Measurements from ENCODE around the gene SEMA4D. TPM values are rescaled to one million over a fixed set of nuclear protein-coding genes. Genes with fewer than 3 reads are reported as not detected.
A peak's percentile ranks its signal among the peaks of the same experiment; 100 is the strongest.
"Not testable (repeated sequence)": the region's sequence is repeated elsewhere in the genome, so short reads cannot be mapped to it uniquely, and the experiment has no call there.

Gene SEMA4D
- total RNA-seq, 1 experiment from 2014 or later, result 0.37 TPM

- H3K36me3 ChIP-seq, result peaks cover 67% of the 10 kb centered on the region
- no peaks in the 10 kb centered on the region for H3K4me1 ChIP-seq (replicated peaks)
- no peak overlapping the region for H3K4me3 ChIP-seq
- no peaks in the 10 kb centered on the region for H3K9me3 ChIP-seq (replicated peaks)
- no peak for DNase-seq (ENCODE audit: low read depth in 1 of 2, low spot score in 2 of 2)
- no peak overlapping the region for H3K27ac ChIP-seq
- no peaks in the 10 kb centered on the region for H3K27me3 ChIP-seq (replicated peaks)
Measured at GRCh38 chr9:89346696-89347095, 151.2 kb downstream of the SEMA4D start.

GRCh38 chr9:89345476-89345875 lies 152.4 kb downstream of the SEMA4D start:
- H3K27ac ChIP-seq, result no peak overlapping the region
- no peaks in the 10 kb centered on the region for H3K27me3 ChIP-seq (replicated peaks)
- H3K4me1 ChIP-seq (replicated peaks), result no peaks in the 10 kb centered on the region
- DNase-seq (ENCODE audit: low read depth in 1 of 2, low spot score in 2 of 2), result no peak
- H3K9me3 ChIP-seq (replicated peaks), result no peaks in the 10 kb centered on the region
- H3K36me3 ChIP-seq, result peaks cover 62% of the 10 kb centered on the region
- no peak overlapping the region for H3K4me3 ChIP-seq

- H3K27ac ChIP-seq; H3K4me1 ChIP-seq (replicated peaks); H3K27me3 ChIP-seq (replicated peaks); H3K4me3 ChIP-seq; DNase-seq (ENCODE audit: low read depth in 1 of 2, low spot score in 2 of 2); H3K9me3 ChIP-seq (replicated peaks): not testable (repeated sequence)
- peaks cover 50% of the 10 kb centered on the region for H3K36me3 ChIP-seq
Measured at GRCh38 chr9:89343812-89344211, 154.1 kb downstream of the SEMA4D start.

GRCh38 chr9:89342948-89343347 lies 155.0 kb downstream of the SEMA4D start:
- H3K27me3 ChIP-seq (replicated peaks), result no peaks in the 10 kb centered on the region
- peaks cover 47% of the 10 kb centered on the region for H3K36me3 ChIP-seq
- no peak for DNase-seq (ENCODE audit: low read depth in 1 of 2, low spot score in 2 of 2)
- no peak overlapping the region for H3K4me3 ChIP-seq
- H3K9me3 ChIP-seq (replicated peaks), result no peaks in the 10 kb centered on the region
- no peak overlapping the region for H3K27ac ChIP-seq
- no peaks in the 10 kb centered on the region for H3K4me1 ChIP-seq (replicated peaks)

GRCh38 chr9:89342213-89342612 lies 155.7 kb downstream of the SEMA4D start:
- H3K27me3 ChIP-seq (replicated peaks), result no peaks in the 10 kb centered on the region
- H3K4me3 ChIP-seq, result no peak overlapping the region
- H3K9me3 ChIP-seq (replicated peaks), result no peaks in the 10 kb centered on the region
- DNase-seq (ENCODE audit: low read depth in 1 of 2, low spot score in 2 of 2), result no peak
- peaks cover 54% of the 10 kb centered on the region for H3K36me3 ChIP-seq
- no peak overlapping the region for H3K27ac ChIP-seq
- H3K4me1 ChIP-seq (replicated peaks), result no peaks in the 10 kb centered on the region

- no peak for DNase-seq (ENCODE audit: low read depth in 1 of 2, low spot score in 2 of 2)
- Histone ChIP-seq H3K4me1 (replicated peaks) (no peaks in the 10 kb centered on the region), H3K4me3 (no peak overlapping the region), H3K36me3 (peaks cover 49% of the 10 kb centered on the region), H3K27ac (no peak overlapping the region), H3K9me3 (replicated peaks) (no peaks in the 10 kb centered on the region), H3K27me3 (replicated peaks) (no peaks in the 10 kb centered on the region)
Measured at GRCh38 chr9:89340332-89340731, 157.6 kb downstream of the SEMA4D start.

GRCh38 chr9:89339807-89340206 lies 158.1 kb downstream of the SEMA4D start:
- DNase-seq (ENCODE audit: low read depth in 1 of 2, low spot score in 2 of 2), result no peak
- no peaks in the 10 kb centered on the region for H3K27me3 ChIP-seq (replicated peaks)
- H3K4me3 ChIP-seq, result no peak overlapping the region
- no peaks in the 10 kb centered on the region for H3K4me1 ChIP-seq (replicated peaks)
- H3K27ac ChIP-seq, result no peak overlapping the region
- peaks cover 51% of the 10 kb centered on the region for H3K36me3 ChIP-seq
- no peaks in the 10 kb centered on the region for H3K9me3 ChIP-seq (replicated peaks)

- peaks cover 69% of the 10 kb centered on the region for H3K36me3 ChIP-seq
- H3K4me3 ChIP-seq, result no peak overlapping the region
- H3K4me1 ChIP-seq (replicated peaks), result peaks cover 10% of the 10 kb centered on the region
- no peaks in the 10 kb centered on the region for H3K9me3 ChIP-seq (replicated peaks)
- DNase-seq (ENCODE audit: low read depth in 1 of 2, low spot score in 2 of 2), result no peak
- H3K27ac ChIP-seq, result no peak overlapping the region
- no peaks in the 10 kb centered on the region for H3K27me3 ChIP-seq (replicated peaks)
Measured at GRCh38 chr9:89330513-89330912, 167.4 kb downstream of the SEMA4D start.

- no peak for DNase-seq (ENCODE audit: low read depth in 1 of 2, low spot score in 2 of 2)
- Histone ChIP-seq H3K27ac (no peak overlapping the region), H3K9me3 (replicated peaks) (no peaks in the 10 kb centered on the region), H3K4me3 (no peak overlapping the region), H3K27me3 (replicated peaks) (no peaks in the 10 kb centered on the region), H3K4me1 (replicated peaks) (peaks cover 10% of the 10 kb centered on the region), H3K36me3 (peaks cover 66% of the 10 kb centered on the region)
Measured at GRCh38 chr9:89329917-89330316, 168.0 kb downstream of the SEMA4D start.

- H3K36me3 ChIP-seq, result peaks cover 51% of the 10 kb centered on the region
Measured at GRCh38 chr9:89328064-89328463, 169.8 kb downstream of the SEMA4D start.

GRCh38 chr9:89325733-89326132 lies 172.2 kb downstream of the SEMA4D start:
- Histone ChIP-seq H3K4me1 (replicated peaks) (peaks cover 10% of the 10 kb centered on the region), H3K36me3 (peaks cover 36% of the 10 kb centered on the region), H3K27ac (no peak overlapping the region), H3K27me3 (replicated peaks) (no peaks in the 10 kb centered on the region), H3K4me3 (no peak overlapping the region), H3K9me3 (replicated peaks) (no peaks in the 10 kb centered on the region)
- no peak for DNase-seq (ENCODE audit: low read depth in 1 of 2, low spot score in 2 of 2)

More at GRCh38 chr9:89328064-89328463, 169.8 kb downstream of the SEMA4D start:
- no peaks in the 10 kb centered on the region for H3K9me3 ChIP-seq (replicated peaks)
- no peak overlapping the region for H3K4me3 ChIP-seq
- no peaks in the 10 kb centered on the region for H3K27me3 ChIP-seq (replicated peaks)
- H3K4me1 ChIP-seq (replicated peaks), result peaks cover 10% of the 10 kb centered on the region
- H3K27ac ChIP-seq, result no peak overlapping the region
- peak in 1 of 2 experiments; percentile 33 for DNase-seq (ENCODE audit: low read depth in 1 of 2, low spot score in 2 of 2)

- no peak overlapping the region for H3K27ac ChIP-seq
- peaks cover 15% of the 10 kb centered on the region for H3K4me1 ChIP-seq (replicated peaks)
- no peak for DNase-seq (ENCODE audit: low read depth in 1 of 2, low spot score in 2 of 2)
- H3K9me3 ChIP-seq (replicated peaks), result no peaks in the 10 kb centered on the region
- no peaks in the 10 kb centered on the region for H3K27me3 ChIP-seq (replicated peaks)
- H3K36me3 ChIP-seq, result peaks cover 15% of the 10 kb centered on the region
- H3K4me3 ChIP-seq, result no peak overlapping the region
Measured at GRCh38 chr9:89323390-89323789, 174.5 kb downstream of the SEMA4D start.

- peak overlapping the region; percentile 100 for H3K27ac ChIP-seq
- H3K4me1 ChIP-seq (replicated peaks), result peaks cover 14% of the 10 kb centered on the region
- no peaks in the 10 kb centered on the region for H3K27me3 ChIP-seq (replicated peaks)
- H3K4me3 ChIP-seq, result peak overlapping the region; percentile 87
- no peaks in the 10 kb centered on the region for H3K9me3 ChIP-seq (replicated peaks)
- no peak for DNase-seq (ENCODE audit: low read depth in 1 of 2, low spot score in 2 of 2)
- peaks cover 40% of the 10 kb centered on the region for H3K36me3 ChIP-seq
Measured at GRCh38 chr9:89319015-89319905, 178.7 kb downstream of the SEMA4D start.

- Histone ChIP-seq H3K4me3 (peak within 1 kb of the TSS; percentile 87), H3K9me3 (replicated peaks) (no peaks in the 10 kb centered on the region), H3K27me3 (replicated peaks) (no peaks in the 10 kb centered on the region), H3K36me3 (peaks cover 49% of the 10 kb centered on the region), H3K27ac (peak within 1 kb of the TSS; percentile 100), H3K4me1 (replicated peaks) (peaks cover 21% of the 10 kb centered on the region)
- peak; percentile 94 to 99 for DNase-seq (ENCODE audit: low read depth in 1 of 2, low spot score in 2 of 2)
Measured at GRCh38 chr9:89318123-89319014, 179.5 kb downstream of the SEMA4D start, which contains the start of gene SECISBP2. Gene SECISBP2, plus strand, starts transcription at chr9:89318500. Its CDS starts 77 bp downstream, at chr9:89318577.
